Natural killer cell treated with Interleukin-12 subunit alpha and Interleukin-12 subunit beta and Interleukin-15 and Interleukin-18, amount 100 ng/mL, for 72 hours (primary cell): ENCODE results near the gene SIL1. TPM values are rescaled to one million over a fixed set of nuclear protein-coding genes. Genes with fewer than 3 reads are reported as not detected.
A peak's percentile ranks its signal among the peaks of the same experiment; 100 is the strongest.
"Not testable (repeated sequence)": the region's sequence is repeated elsewhere in the genome, so short reads cannot be mapped to it uniquely, and the experiment has no call there.

Experiments used
- ATAC-seq, 2 donors: fragments of 150-1000 bp; cut with Tn5 transposase in 1 of 2; sonication (Bioruptor Pico), chemical (Tn5 transposase) in 1 of 2; 2 replicates each; pipeline ENCODE4 v1.10.0; 2021
- DNase-seq: peaks from one replicate; pipeline ENCODE4 v3.0.0; 2022; ENCODE audit warnings: low spot score
- H3K27ac Mint-ChIP-seq, 2 donors: 1 replicate in 1 of 2; 2 replicates in 1 of 2; pipeline ENCODE4 v1.8.0; 2022; ENCODE audit warnings: mixed read lengths in 2 of 2, mild to moderate bottlenecking in 1 of 2, moderate library complexity in 1 of 2
- H3K27me3 Mint-ChIP-seq, 2 donors: 1 replicate in 1 of 2; 2 replicates in 1 of 2; pipeline ENCODE4 v1.8.0; 2022; ENCODE audit warnings: mixed read lengths in 2 of 2
- H3K36me3 Mint-ChIP-seq: one replicate; pipeline ENCODE4 v1.8.0; 2022; ENCODE audit warnings: mixed read lengths
- H3K4me1 Mint-ChIP-seq, 2 donors: 1 replicate in 1 of 2; 2 replicates in 1 of 2; pipeline ENCODE4 v1.8.0; 2022; ENCODE audit warnings: low read depth in 2 of 2, mixed read lengths in 2 of 2, mild to moderate bottlenecking in 1 of 2
- H3K4me3 Mint-ChIP-seq: one replicate; pipeline ENCODE4 v1.8.0; 2022; ENCODE audit warnings: mixed read lengths
- H3K9me3 Mint-ChIP-seq: 2 replicates; pipeline ENCODE4 v1.8.0; 2022; ENCODE audit warnings: mixed read lengths
- total RNA-seq, 2 donors: library from RNA; stranded (reverse); gene quantifications; one replicate each; pipeline ENCODE4 v1.2.3, GENCODE V29; 2022

The SIL1 gene
- 10 to 100 TPM; 33.1 to 34.6 TPM for total RNA-seq

DNA sequence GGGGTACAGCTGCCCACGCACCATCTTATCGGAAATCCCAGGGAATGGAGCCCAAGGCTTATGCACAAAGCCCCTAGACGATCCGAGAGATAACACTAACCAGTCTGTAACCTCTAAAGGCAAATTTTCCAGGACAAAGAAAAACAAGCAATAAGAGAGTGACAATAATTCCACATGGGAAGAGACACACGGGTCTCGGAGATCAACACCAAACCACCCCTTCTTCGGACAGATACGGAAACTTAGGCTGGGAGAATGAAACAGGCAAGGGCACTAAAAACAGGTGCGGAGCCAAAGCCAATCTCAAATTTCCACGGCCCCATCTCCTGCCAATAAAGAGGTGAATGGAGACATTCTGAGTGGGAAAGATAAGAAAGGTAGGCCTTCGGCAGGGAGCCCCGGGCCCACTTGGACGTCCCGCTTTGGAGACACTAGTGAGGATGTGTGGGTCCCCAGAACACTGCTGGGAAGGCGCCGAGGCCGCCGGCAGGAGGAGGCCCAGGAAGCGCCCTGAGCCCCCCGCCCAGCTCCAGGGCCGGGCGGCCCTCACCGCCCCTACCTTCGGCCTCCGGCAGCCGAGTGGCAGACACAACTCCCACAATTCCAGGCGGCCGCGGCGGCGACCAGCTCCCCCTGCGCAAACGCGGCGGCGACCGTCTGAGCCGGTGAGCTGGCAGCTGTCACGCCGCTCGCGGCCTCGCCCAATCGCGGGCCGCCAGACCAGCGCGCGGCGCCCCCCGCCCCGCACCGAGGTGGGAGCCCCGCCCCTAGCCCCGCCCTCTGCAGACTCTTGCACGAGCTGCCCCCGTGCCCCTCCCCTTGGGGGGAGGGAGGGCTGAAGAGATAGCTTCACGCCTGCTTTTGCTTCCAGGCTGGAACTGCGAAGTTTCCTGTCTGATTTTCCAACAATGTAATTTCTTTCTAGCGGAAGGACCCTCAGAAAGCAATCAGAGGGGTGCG, at the start of gene SIL1:
SIL1 (minus strand) TSS at position 659 of the 960 bp plus-strand sequence. CDS start 70,525 bp downstream, outside the sequence.
- Mint-ChIP-seq H3K27me3 (peaks cover 0 to 2% of the 10 kb centered on the region in 2 donors), H3K4me1 (peaks cover 20 to 22% of the 10 kb centered on the region in 2 donors), H3K27ac (peak within 1 kb of the TSS; percentile 83 to 97), H3K36me3 (no peaks in the 10 kb centered on the region), H3K9me3 (no peaks in the 10 kb centered on the region), H3K4me3 (peak within 1 kb of the TSS; percentile 93)
- ATAC-seq (peak; percentile 99 to 100), DNase-seq (peak; percentile 96)

DNA sequence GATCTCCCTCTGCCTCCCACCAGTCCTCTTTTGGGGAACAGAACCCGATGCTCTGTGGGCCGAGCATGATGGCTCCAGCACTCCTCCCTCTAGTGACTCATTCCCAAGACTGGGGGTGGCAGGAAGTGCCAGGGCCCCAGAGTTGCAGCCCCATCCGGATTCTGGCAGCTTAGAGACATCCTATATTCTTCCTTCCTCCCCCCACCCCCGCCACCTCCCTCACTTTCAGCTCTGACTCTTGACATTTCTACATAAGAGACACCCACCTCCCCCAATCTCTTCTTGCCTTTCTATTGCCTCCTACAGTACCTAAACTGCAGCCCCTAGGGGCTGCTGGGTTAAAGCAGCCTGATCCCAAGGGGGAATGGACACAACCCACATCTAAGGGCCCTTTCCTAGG, 48.2 kb upstream of the SIL1 start:
- peak overlapping the region; percentile 52 to 58 for H3K27ac Mint-ChIP-seq
- peaks cover 0 to 4% of the 10 kb centered on the region in 2 donors for H3K27me3 Mint-ChIP-seq
- DNase-seq = no peak
- no peak overlapping the region for H3K4me3 Mint-ChIP-seq
- no peaks in the 10 kb centered on the region for H3K36me3 Mint-ChIP-seq
- no peaks in the 10 kb centered on the region for H3K9me3 Mint-ChIP-seq
- ATAC-seq = peak; percentile 64 to 91
- peaks cover 12 to 16% of the 10 kb centered on the region in 2 donors for H3K4me1 Mint-ChIP-seq

DNA sequence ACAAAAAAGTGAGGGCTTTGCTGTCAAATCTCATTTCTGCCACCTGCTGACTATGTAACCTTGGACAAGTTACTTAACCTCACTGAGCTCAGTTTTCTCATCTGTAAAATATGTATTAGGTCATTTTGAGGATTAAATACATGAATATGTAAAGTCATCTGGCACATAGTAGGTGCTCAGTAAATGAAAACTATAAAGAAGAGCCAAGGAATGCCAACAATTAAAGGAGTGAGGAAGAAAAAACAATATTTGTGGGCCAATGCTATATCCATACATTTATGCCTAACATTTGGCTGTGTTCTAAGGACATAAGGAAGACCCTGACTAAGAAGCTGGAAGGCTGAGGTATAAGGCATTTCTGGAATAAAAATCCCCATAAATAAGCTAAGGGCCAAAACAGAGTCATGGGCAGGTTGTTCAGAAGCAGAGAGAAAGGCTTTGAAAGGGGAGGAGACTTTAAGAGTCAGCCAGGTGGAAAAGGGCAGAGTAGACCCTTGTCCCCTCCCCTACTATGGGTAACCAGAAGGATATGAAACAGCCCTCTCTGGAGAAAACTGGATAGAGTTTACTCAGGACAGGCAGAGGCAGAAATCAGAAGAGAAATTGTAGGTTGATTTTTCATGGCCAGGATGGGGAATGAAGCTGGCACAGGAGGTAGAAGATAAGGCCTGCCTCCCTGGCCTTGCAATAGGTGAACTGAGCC, 47.6 kb upstream of the SIL1 start:
- Mint-ChIP-seq H3K9me3 (no peaks in the 10 kb centered on the region), H3K27ac (peak overlapping the region; percentile 52 to 58), H3K4me1 (peaks cover 7 to 12% of the 10 kb centered on the region in 2 donors), H3K27me3 (peaks cover 1 to 5% of the 10 kb centered on the region in 2 donors), H3K36me3 (no peaks in the 10 kb centered on the region), H3K4me3 (no peak overlapping the region)
- DNase-seq (no peak), ATAC-seq (no peak)

- no peaks in the 10 kb centered on the region for H3K9me3 Mint-ChIP-seq
- no peak for DNase-seq
- no peak overlapping the region for H3K27ac Mint-ChIP-seq
- no peaks in the 10 kb centered on the region for H3K36me3 Mint-ChIP-seq
- H3K4me1 Mint-ChIP-seq = peaks cover 7 to 12% of the 10 kb centered on the region in 2 donors
- H3K4me3 Mint-ChIP-seq = no peak overlapping the region
- peaks cover 12 to 16% of the 10 kb centered on the region in 2 donors for H3K27me3 Mint-ChIP-seq
- no peak for ATAC-seq
Measured at GRCh38 chr5:139243425-139243970, 45.3 kb upstream of the SIL1 start.

- DNase-seq (no peak), ATAC-seq (no peak)
- peaks cover 12 to 21% of the 10 kb centered on the region in 2 donors for H3K27me3 Mint-ChIP-seq
- peaks cover 0 to 4% of the 10 kb centered on the region in 2 donors for H3K4me1 Mint-ChIP-seq
- no peak overlapping the region for H3K27ac Mint-ChIP-seq
- H3K9me3 Mint-ChIP-seq = no peaks in the 10 kb centered on the region
- H3K36me3 Mint-ChIP-seq = no peaks in the 10 kb centered on the region
- no peak overlapping the region for H3K4me3 Mint-ChIP-seq
Measured at GRCh38 chr5:139241139-139241538, 43.0 kb upstream of the SIL1 start.

- no peak for ATAC-seq
- no peaks in the 10 kb centered on the region for H3K9me3 Mint-ChIP-seq
- no peak for DNase-seq
- no peaks in the 10 kb centered on the region for H3K4me1 Mint-ChIP-seq
- no peaks in the 10 kb centered on the region for H3K36me3 Mint-ChIP-seq
- no peak overlapping the region for H3K4me3 Mint-ChIP-seq
- peaks cover 8 to 21% of the 10 kb centered on the region in 2 donors for H3K27me3 Mint-ChIP-seq
- no peak overlapping the region for H3K27ac Mint-ChIP-seq
Measured at GRCh38 chr5:139236479-139236878, 38.3 kb upstream of the SIL1 start.

DNA sequence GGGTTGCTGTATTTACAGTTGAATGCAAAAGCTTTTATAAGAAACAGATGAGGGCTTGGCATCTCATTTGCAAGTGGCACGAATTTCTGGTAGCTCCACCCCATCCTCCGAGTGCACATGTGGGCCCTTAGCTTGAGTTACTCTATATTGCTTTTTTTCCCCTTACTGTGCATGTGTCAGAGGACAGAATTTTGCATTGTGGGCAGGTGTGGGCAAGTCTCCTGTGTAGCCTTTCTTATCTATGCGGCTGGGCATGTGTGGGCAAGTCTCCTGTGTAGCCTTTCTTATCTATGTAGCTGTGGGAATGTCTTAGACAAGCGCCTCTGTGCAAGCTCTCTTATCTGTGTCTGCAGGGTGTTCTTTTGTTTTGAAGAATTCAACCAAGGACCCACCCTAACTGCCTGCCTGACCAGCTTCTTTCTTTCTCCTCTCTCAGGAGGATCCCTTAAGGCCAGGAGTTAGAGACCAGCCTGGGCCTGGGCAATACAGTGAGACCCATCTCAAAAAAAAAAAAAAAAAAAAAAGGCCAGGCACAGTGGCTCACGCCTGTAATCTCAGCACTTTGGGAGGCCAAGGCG, 34.1 kb upstream of the SIL1 start:
- no peak overlapping the region for H3K4me3 Mint-ChIP-seq
- no peaks in the 10 kb centered on the region for H3K36me3 Mint-ChIP-seq
- H3K27me3 Mint-ChIP-seq = no peaks in the 10 kb centered on the region
- no peak for ATAC-seq
- H3K27ac Mint-ChIP-seq = no peak overlapping the region
- no peaks in the 10 kb centered on the region for H3K9me3 Mint-ChIP-seq
- no peak for DNase-seq
- H3K4me1 Mint-ChIP-seq = no peaks in the 10 kb centered on the region

DNA sequence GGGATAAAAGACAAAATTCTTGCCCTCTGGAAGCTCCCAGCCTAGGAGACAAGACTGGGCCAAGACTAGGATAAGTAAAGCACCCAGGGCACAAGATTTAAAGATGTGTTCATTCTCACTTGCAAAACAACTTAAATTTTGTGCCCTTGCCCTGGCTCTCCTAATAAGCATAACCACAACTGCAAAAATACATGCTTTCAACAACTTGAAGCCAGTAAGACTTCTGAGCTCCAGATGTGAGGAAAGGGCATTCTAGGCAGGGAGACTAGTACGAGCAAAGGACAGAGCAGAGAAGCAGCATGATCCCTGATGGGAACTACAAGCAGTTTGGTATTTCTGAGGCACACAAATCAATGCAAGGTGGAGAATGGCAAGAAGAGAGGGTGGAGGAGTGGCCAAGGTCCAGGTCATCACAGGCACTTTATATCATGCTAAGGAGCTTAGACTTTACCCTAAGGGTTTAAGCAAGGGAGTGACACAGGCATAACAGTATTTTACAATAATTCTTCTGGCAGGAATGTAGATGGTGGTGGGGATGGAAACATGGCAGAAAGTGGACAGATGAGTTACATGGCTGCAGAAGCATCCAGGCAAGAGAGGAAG, 30.1 kb upstream of the SIL1 start:
- ATAC-seq = no peak
- Mint-ChIP-seq H3K9me3 (no peaks in the 10 kb centered on the region), H3K4me3 (no peak overlapping the region)

DNA sequence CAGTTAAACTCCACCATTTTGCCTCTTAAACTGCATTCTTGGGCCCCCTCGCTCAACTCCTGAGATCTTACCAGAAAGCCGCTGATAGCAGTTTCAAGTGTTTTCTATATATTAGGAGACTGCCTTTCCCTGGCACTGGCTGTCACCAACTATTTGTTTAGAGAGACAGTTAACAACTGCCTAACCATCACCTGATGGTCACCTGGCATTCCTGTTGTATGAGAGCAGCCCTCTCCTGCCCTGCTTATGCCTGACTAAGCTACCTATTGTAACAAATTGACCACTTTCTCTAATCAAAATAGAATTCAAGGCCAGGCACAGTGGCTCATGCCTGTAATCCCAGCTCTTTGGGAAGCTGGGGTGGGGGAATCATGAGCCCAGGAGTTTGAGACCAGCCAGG, 28.0 kb upstream of the SIL1 start:
- H3K27me3 Mint-ChIP-seq = peaks cover 6 to 7% of the 10 kb centered on the region in 2 donors

More for the DNA sequence above, 30.1 kb upstream of the SIL1 start:
- no peaks in the 10 kb centered on the region for H3K4me1 Mint-ChIP-seq
- peaks cover 0 to 2% of the 10 kb centered on the region in 2 donors for H3K27me3 Mint-ChIP-seq
- DNase-seq = no peak
- H3K36me3 Mint-ChIP-seq = no peaks in the 10 kb centered on the region
- H3K27ac Mint-ChIP-seq = no peak overlapping the region

DNA sequence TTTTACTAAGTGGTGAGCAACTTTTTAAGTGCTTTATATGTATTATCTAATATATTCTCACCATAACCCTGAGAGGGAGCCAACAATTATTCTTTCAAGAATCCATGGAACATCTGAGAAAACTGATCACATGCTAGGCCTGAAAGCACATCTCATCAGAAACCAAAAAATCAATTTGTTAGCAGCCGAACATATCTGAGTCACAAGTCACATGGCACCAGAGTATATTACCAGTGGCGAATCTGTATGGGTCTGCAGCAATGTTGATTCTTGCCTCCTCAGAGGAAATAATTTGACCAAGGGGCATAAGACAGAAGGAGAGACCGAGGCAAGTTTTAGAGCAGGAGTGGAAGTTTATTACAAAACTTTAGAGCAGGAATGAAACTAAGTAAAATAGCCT, 25.3 kb upstream of the SIL1 start:
- DNase-seq (no peak), ATAC-seq (no peak)
- H3K27ac Mint-ChIP-seq = no peak overlapping the region
- H3K27me3 Mint-ChIP-seq = peaks cover 6 to 7% of the 10 kb centered on the region in 2 donors
- no peak overlapping the region for H3K4me3 Mint-ChIP-seq
- H3K36me3 Mint-ChIP-seq = no peaks in the 10 kb centered on the region
- H3K9me3 Mint-ChIP-seq = no peaks in the 10 kb centered on the region
- H3K4me1 Mint-ChIP-seq = no peaks in the 10 kb centered on the region

More for the DNA sequence above, 28.0 kb upstream of the SIL1 start:
- no peak for DNase-seq
- Mint-ChIP-seq H3K27ac (no peak overlapping the region), H3K9me3 (no peaks in the 10 kb centered on the region), H3K36me3 (no peaks in the 10 kb centered on the region), H3K4me1 (no peaks in the 10 kb centered on the region), H3K4me3 (no peak overlapping the region)
- ATAC-seq = no peak

- ATAC-seq (no peak), DNase-seq (no peak)
- H3K4me1 Mint-ChIP-seq = no peaks in the 10 kb centered on the region
- peaks cover 6 to 7% of the 10 kb centered on the region in 2 donors for H3K27me3 Mint-ChIP-seq
- H3K27ac Mint-ChIP-seq = no peak overlapping the region
- H3K4me3 Mint-ChIP-seq = no peak overlapping the region
- H3K36me3 Mint-ChIP-seq = no peaks in the 10 kb centered on the region
- H3K9me3 Mint-ChIP-seq = no peaks in the 10 kb centered on the region
Measured at GRCh38 chr5:139222346-139222745, 24.2 kb upstream of the SIL1 start.

DNA sequence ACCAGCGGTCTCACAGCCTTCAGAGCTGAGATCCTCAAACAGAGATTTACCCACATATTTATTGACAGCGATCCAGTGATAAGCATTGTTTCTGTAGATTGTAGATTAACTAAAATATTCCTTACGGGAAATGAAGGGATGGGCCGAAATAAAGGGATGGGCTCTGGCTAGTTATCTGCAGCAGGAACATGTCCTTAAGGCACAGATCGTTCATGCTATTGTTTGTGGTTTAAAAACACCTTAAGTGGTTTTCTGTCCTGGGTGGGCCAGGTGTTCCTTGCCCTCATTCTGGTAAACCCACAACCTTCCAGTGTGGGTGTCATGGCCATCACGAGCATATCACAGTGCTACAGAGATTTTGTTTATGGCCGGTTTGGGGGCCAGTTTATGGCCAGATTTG, 19.9 kb upstream of the SIL1 start:
- not testable (repeated sequence) for H3K4me3 Mint-ChIP-seq, H3K27ac Mint-ChIP-seq, H3K27me3 Mint-ChIP-seq, ATAC-seq, H3K9me3 Mint-ChIP-seq, H3K4me1 Mint-ChIP-seq, DNase-seq, H3K36me3 Mint-ChIP-seq
